Neural progenitor cell (in vitro differentiated cells): ENCODE results near the gene GOSR2. TPM values are rescaled to one million over a fixed set of nuclear protein-coding genes. Genes with fewer than 3 reads are reported as not detected.

Experiments
- DNase-seq: peaks from one replicate; pipeline ENCODE4 v3.0.0-alpha.2; 2016; ENCODE audit warnings: low spot score
- H2AFZ ChIP-seq: fragments of 200-600 bp; sonication (generic); replicated peaks from 2 replicates; pipeline ENCODE4 v1.6.1; 2016; ENCODE audit warnings: antibody characterized with exemption
- H3F3A ChIP-seq: fragments of 200-600 bp; sonication (generic); 2 replicates; pipeline ENCODE4 v1.6.1; 2016; ENCODE audit warnings: antibody characterized with exemption, low read depth
- H3K27ac ChIP-seq: fragments of 200-600 bp; sonication (generic); 2 replicates; pipeline ENCODE4 v1.5.1; 2016; ENCODE audit warnings: mild to moderate bottlenecking
- H3K27me3 ChIP-seq: fragments of 200-600 bp; sonication (generic); 2 replicates; pipeline ENCODE4 v1.6.1; 2016; ENCODE audit warnings: mild to moderate bottlenecking, moderate library complexity
- H3K36me3 ChIP-seq: fragments of 200-600 bp; sonication (generic); 2 replicates; pipeline ENCODE4 v1.5.1; 2016
- H3K4me1 ChIP-seq: fragments of 200-600 bp; sonication (generic); 2 replicates; pipeline ENCODE4 v1.6.1; 2016; ENCODE audit warnings: mixed run types
- H3K4me2 ChIP-seq: fragments of 200-600 bp; sonication (generic); 2 replicates; pipeline ENCODE4 v1.6.1; 2016
- H3K4me3 ChIP-seq: fragments of 200-600 bp; sonication (generic); 2 replicates; pipeline ENCODE4 v1.5.1; 2016
- H3K79me2 ChIP-seq: fragments of 200-600 bp; sonication (generic); 2 replicates; pipeline ENCODE4 v1.6.1; 2016; ENCODE audit warnings: low read depth
- H3K9ac ChIP-seq: fragments of 200-600 bp; sonication (generic); 2 replicates; pipeline ENCODE4 v1.6.1; 2016
- H3K9me3 ChIP-seq: fragments of 200-600 bp; sonication (generic); 2 replicates; pipeline ENCODE4 v1.5.1; 2016; ENCODE audit warnings: low read depth
- H4K20me1 ChIP-seq: fragments of 200-600 bp; sonication (generic); 2 replicates; pipeline ENCODE4 v1.6.1; 2016; ENCODE audit warnings: low read depth
- H3K27ac Mint-ChIP-seq: 3 replicates; pipeline ENCODE4 v1.8.0; 2021; ENCODE audit warnings: mixed read lengths
- H3K27me3 Mint-ChIP-seq: 2 replicates; pipeline ENCODE4 v1.8.0; 2022; ENCODE audit warnings: low read depth, mild to moderate bottlenecking, inconsistent platforms, moderate library complexity, mixed read lengths; ENCODE audit not compliant: insufficient read depth
- H3K36me3 Mint-ChIP-seq: 3 replicates; pipeline ENCODE4 v1.8.0; 2021; ENCODE audit warnings: mixed read lengths
- H3K4me1 Mint-ChIP-seq: 3 replicates; pipeline ENCODE4 v1.8.0; 2021; ENCODE audit warnings: mixed read lengths
- H3K4me3 Mint-ChIP-seq: 3 replicates; pipeline ENCODE4 v1.8.0; 2021; ENCODE audit warnings: mild to moderate bottlenecking, moderate library complexity, mixed read lengths
- H3K9me3 Mint-ChIP-seq: 3 replicates; pipeline ENCODE4 v1.8.0; 2020; ENCODE audit warnings: mixed read lengths
- EZH2 ChIP-seq: fragments of 200-600 bp; sonication (generic); IDR thresholded peaks from 2 replicates; pipeline ENCODE4 v1.6.1; 2017; ENCODE audit warnings: antibody characterized with exemption, mild to moderate bottlenecking, moderate library complexity
- EZH2phosphoT487 ChIP-seq: fragments of 200-600 bp; sonication (generic); IDR thresholded peaks from 2 replicates; pipeline ENCODE4 v1.6.1; 2017; ENCODE audit warnings: antibody characterized with exemption
- total RNA-seq: library from RNA; depleted of rRNA; stranded (reverse); fragments of >200 nt; gene quantifications from 2 replicates; pipeline ENCODE4 v1.2.3, GENCODE V29; 2015; ENCODE audit warnings: low replicate concordance
- TF ChIP-seq, protein P1 (sequence below): fragments of 200-600 bp; sonication (generic); IDR thresholded peaks from 2 replicates; pipeline ENCODE4 v1.5.1; 2017; ENCODE audit warnings: antibody characterized with exemption, mild to moderate bottlenecking

GOSR2 gene
- total RNA-seq, 1 donor from 2014 or later, result 33.6 TPM

DNA sequence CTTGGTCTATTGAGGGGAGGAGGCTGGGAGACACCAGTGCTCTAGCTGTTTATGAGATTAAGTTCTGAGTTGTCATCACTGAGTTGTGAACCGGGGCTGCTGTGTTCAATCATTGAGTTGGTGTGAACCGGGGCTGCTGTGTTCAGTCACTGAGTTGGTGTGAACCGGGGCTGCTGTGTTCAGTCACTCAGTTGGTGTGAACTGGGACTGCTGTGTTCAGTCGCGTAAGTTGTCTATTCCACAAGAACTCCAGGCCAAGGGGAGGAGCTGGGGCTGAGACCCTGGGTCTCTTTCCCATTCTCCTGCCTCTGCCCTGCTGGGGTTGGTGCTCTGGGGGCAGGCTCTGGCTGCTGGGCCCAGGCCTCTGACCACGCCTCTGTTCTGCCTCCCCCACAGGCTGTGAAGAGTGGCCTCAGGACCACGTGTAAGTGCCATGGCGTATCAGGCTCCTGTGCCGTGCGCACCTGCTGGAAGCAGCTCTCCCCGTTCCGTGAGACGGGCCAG is 47.1 kb upstream of the GOSR2 start:
- H3F3A ChIP-seq, result no peaks in the 10 kb centered on the region
- Mint-ChIP-seq H3K4me1 (no peaks in the 10 kb centered on the region), H3K9me3 (no peaks in the 10 kb centered on the region), H3K4me3 (no peak overlapping the region), H3K36me3 (no peaks in the 10 kb centered on the region), H3K27ac (peak overlapping the region; percentile 68), H3K27me3 (peaks cover 6% of the 10 kb centered on the region)
- no peak overlapping the region for H3K9ac ChIP-seq
- no peak for DNase-seq
- H3K9me3 ChIP-seq, result no peaks in the 10 kb centered on the region
- no peaks in the 10 kb centered on the region for H3K79me2 ChIP-seq
- TF ChIP-seq, protein P1, sequence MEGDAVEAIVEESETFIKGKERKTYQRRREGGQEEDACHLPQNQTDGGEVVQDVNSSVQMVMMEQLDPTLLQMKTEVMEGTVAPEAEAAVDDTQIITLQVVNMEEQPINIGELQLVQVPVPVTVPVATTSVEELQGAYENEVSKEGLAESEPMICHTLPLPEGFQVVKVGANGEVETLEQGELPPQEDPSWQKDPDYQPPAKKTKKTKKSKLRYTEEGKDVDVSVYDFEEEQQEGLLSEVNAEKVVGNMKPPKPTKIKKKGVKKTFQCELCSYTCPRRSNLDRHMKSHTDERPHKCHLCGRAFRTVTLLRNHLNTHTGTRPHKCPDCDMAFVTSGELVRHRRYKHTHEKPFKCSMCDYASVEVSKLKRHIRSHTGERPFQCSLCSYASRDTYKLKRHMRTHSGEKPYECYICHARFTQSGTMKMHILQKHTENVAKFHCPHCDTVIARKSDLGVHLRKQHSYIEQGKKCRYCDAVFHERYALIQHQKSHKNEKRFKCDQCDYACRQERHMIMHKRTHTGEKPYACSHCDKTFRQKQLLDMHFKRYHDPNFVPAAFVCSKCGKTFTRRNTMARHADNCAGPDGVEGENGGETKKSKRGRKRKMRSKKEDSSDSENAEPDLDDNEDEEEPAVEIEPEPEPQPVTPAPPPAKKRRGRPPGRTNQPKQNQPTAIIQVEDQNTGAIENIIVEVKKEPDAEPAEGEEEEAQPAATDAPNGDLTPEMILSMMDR, result no peak
- no peak for TF ChIP-seq EZH2phosphoT487
- TF ChIP-seq EZH2, result no peak
- no peaks in the 10 kb centered on the region for H3K36me3 ChIP-seq
- no peaks in the 10 kb centered on the region for H3K4me1 ChIP-seq
- no peaks in the 10 kb centered on the region for H3K27me3 ChIP-seq
- no peak overlapping the region for H3K4me3 ChIP-seq
- no peak overlapping the region for H3K4me2 ChIP-seq
- no peaks in the 10 kb centered on the region for H4K20me1 ChIP-seq
- H2AFZ ChIP-seq, result no peak overlapping the region
- no peak overlapping the region for H3K27ac ChIP-seq

- Histone ChIP-seq H3K4me2 (no peak overlapping the region), H4K20me1 (no peaks in the 10 kb centered on the region), H3F3A (no peaks in the 10 kb centered on the region), H3K4me3 (no peak overlapping the region), H3K36me3 (no peaks in the 10 kb centered on the region), H3K9me3 (no peaks in the 10 kb centered on the region), H3K27me3 (no peaks in the 10 kb centered on the region), H3K4me1 (no peaks in the 10 kb centered on the region), H3K27ac (no peak overlapping the region), H3K79me2 (no peaks in the 10 kb centered on the region), H2AFZ (no peak overlapping the region), H3K9ac (no peak overlapping the region)
- H3K4me1 Mint-ChIP-seq, result no peaks in the 10 kb centered on the region
- no peaks in the 10 kb centered on the region for H3K36me3 Mint-ChIP-seq
- peak; percentile 53 for DNase-seq
- no peak overlapping the region for H3K4me3 Mint-ChIP-seq
- peaks cover 6% of the 10 kb centered on the region for H3K27me3 Mint-ChIP-seq
- H3K9me3 Mint-ChIP-seq, result no peaks in the 10 kb centered on the region
- no peak overlapping the region for H3K27ac Mint-ChIP-seq
- TF ChIP-seq EZH2 (no peak), EZH2phosphoT487 (no peak)
- TF ChIP-seq, protein P1, result peak; percentile 44
Observed at GRCh38 chr17:46876353-46876887, 46.5 kb upstream of the GOSR2 start.

- H3K9me3 Mint-ChIP-seq, result no peaks in the 10 kb centered on the region
- no peak overlapping the region for H3K9ac ChIP-seq
- DNase-seq, result no peak
- H3K27ac Mint-ChIP-seq, result no peak overlapping the region
- H3K36me3 Mint-ChIP-seq, result no peaks in the 10 kb centered on the region
- no peak overlapping the region for H3K27ac ChIP-seq
- no peak overlapping the region for H3K4me3 Mint-ChIP-seq
- H3K4me3 ChIP-seq, result no peak overlapping the region
- no peaks in the 10 kb centered on the region for H3K36me3 ChIP-seq
- no peaks in the 10 kb centered on the region for H3K79me2 ChIP-seq
- H3K9me3 ChIP-seq, result no peaks in the 10 kb centered on the region
- no peak overlapping the region for H3K4me2 ChIP-seq
- no peaks in the 10 kb centered on the region for H3K4me1 ChIP-seq
- no peaks in the 10 kb centered on the region for H3K27me3 ChIP-seq
- H3K4me1 Mint-ChIP-seq, result no peaks in the 10 kb centered on the region
- H3K27me3 Mint-ChIP-seq, result peaks cover 7% of the 10 kb centered on the region
- H3F3A ChIP-seq, result no peaks in the 10 kb centered on the region
- no peak overlapping the region for H2AFZ ChIP-seq
- no peak for TF ChIP-seq EZH2phosphoT487
- no peak for TF ChIP-seq EZH2
- TF ChIP-seq, protein P1, result no peak
- no peaks in the 10 kb centered on the region for H4K20me1 ChIP-seq
Observed at GRCh38 chr17:46876926-46877325, 46.0 kb upstream of the GOSR2 start.
